Choroid plexus epithelial cell (primary cell): ENCODE measurements around the gene CARNS1.

ENCODE experiments used
- DNase-seq: peaks from one replicate; pipeline ENCODE4 v3.0.0-alpha.2; 2010; ENCODE audit warnings: low read depth
- H3K4me3 ChIP-seq: 2 replicates; pipeline ENCODE4 v1.5.1; 2011; ENCODE audit warnings: low read depth, mild to moderate bottlenecking, control low read depth, low read length, moderate library complexity
- CTCF ChIP-seq: conservative IDR thresholded peaks from 2 replicates; pipeline ENCODE4 v1.5.1; 2011; ENCODE audit warnings: low read depth, mild to moderate bottlenecking, control low read depth, inconsistent platforms, low read length, moderate library complexity

CARNS1 gene

GRCh38 chr11:67418476-67419281 is 3.2 kb downstream of the CARNS1 start:
- TF ChIP-seq CTCF, result no peak
- DNase-seq, result no peak
- H3K4me3 ChIP-seq, result no peak overlapping the region

GRCh38 chr11:67419325-67420049 is 4.0 kb downstream of the CARNS1 start:
- no peak for DNase-seq
- no peak for TF ChIP-seq CTCF
- H3K4me3 ChIP-seq, result no peak overlapping the region

GRCh38 chr11:67420147-67420645 is 4.7 kb downstream of the CARNS1 start:
- no peak for TF ChIP-seq CTCF
- peak overlapping the region; percentile 57 for H3K4me3 ChIP-seq

GRCh38 chr11:67420646-67421429 is 5.4 kb downstream of the CARNS1 start:
- DNase-seq, result peak; percentile 92
- TF ChIP-seq CTCF, result no peak
- H3K4me3 ChIP-seq, result peak overlapping the region; percentile 57

More at GRCh38 chr11:67420147-67420645, 4.7 kb downstream of the CARNS1 start:
- DNase-seq, result no peak

GRCh38 chr11:67421430-67422031 is 6.1 kb downstream of the CARNS1 start:
- peak overlapping the region; percentile 27 for H3K4me3 ChIP-seq
- no peak for DNase-seq
- TF ChIP-seq CTCF, result no peak

- TF ChIP-seq CTCF, result no peak
- no peak overlapping the region for H3K4me3 ChIP-seq
- DNase-seq, result no peak
Measured at GRCh38 chr11:67422891-67423290, 7.4 kb downstream of the CARNS1 start.
